Measurements from ENCODE around the gene BRD1.

The BRD1 gene

GRCh38 chr22:49827853-49828598 is at the start of gene BRD1:
Gene BRD1, minus strand, starts transcription at chr22:49827873. Its CDS starts 3,556 bp downstream, at chr22:49824317.
- peak; percentile 33 for DNase-seq

- DNase-seq, result no peak
Observed at GRCh38 chr22:49873228-49873940, 45.7 kb upstream of the BRD1 start.

DNA sequence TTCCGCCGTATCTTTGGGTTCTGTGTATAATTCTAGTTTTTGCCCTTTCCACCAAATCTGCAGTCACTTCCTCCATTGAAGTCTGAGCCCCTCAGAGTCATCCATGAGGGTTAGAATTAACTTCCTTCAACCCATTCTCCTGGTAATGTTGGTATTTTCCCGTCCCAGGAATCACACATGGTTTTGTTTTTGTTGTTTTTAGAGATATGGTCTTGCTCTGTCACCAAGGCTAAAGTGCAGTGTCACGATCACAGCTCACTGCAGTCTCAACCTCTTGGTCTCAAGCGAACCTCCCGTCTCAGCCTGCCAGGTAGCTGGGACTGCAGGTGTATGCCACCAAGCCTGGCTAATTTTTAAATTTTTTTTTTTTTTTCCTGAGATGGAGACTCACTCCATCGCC is 44.7 kb upstream of the BRD1 start:
- no peak for DNase-seq

GRCh38 chr22:49871482-49871881 is 43.8 kb upstream of the BRD1 start:
- DNase-seq, result no peak

GRCh38 chr22:49869845-49870712 is 42.4 kb upstream of the BRD1 start:
- DNase-seq, result no peak

- DNase-seq, result no peak
Observed at GRCh38 chr22:49869086-49869830, 41.6 kb upstream of the BRD1 start.

DNA sequence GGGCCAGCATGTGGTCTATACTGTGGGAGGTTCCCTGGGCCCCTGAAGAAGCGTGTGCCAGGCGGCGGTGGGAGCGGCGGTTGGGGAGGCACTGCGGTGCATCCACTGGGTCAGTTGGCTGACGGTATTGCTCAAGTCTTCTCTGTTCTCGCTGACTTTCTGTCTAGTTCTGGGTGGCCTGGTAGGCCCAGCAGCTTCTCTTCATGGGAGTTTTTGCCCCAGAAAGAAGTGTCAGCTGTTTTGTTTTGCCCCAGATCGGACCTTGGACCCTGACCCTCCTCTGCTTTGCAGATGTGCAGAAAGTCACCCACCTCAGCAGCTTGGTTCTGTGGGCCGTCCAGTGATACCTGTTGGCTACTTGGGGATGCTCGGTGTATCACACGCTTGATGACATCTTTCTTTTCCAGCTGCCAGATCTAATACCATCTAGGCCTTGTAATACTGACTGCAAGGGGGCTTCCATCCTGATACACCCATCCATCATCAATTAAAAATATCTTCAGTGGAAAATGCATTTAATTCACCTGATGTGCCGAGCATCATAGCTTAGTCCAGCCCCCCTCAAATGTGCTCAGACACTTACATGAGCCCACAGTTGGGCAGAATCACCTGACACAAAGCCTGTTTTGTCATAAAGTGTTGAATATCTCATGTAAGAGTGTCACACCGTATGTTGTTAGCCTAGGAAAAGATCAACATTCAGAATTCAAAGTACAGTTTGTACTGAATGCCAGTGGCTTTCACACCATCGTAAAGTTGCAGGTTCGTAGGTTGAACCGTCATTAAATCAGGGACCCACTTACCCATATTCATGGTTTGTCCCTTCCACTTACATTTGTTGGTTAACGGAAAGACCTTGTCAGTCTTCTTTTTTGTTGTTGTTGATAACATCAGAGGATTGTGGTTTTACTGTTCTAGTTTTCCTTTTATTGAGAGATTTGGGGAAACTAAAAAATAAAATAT is 39.9 kb upstream of the BRD1 start:
- DNase-seq, result no peak

- DNase-seq, result no peak
Observed at GRCh38 chr22:49866646-49867045, 39.0 kb upstream of the BRD1 start.

GRCh38 chr22:49866134-49866533 is 38.5 kb upstream of the BRD1 start:
- DNase-seq, result no peak

- no peak for DNase-seq
Observed at GRCh38 chr22:49865156-49865555, 37.5 kb upstream of the BRD1 start.

DNA sequence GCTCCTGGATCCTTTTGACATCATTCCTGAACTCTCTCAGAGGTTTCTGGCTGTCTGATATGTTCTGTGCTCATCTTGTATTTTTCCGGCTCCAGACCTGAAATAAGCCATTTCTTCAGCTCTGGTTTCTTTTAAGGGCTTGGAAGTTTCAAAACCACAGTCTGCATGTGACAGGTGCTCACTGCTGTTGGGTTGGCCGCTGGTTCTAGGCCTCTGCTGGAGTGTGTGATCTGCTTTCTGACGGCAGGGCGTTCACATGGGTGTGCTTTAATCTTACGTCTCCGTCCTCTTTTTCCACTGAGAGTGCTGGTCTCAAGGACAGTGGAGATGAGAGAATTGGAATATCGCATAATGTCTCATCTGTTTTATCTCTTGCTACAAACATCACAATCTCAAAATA is 36.3 kb upstream of the BRD1 start:
- no peak for DNase-seq

- DNase-seq, result no peak
Observed at GRCh38 chr22:49862496-49862776, 34.8 kb upstream of the BRD1 start.

DNA sequence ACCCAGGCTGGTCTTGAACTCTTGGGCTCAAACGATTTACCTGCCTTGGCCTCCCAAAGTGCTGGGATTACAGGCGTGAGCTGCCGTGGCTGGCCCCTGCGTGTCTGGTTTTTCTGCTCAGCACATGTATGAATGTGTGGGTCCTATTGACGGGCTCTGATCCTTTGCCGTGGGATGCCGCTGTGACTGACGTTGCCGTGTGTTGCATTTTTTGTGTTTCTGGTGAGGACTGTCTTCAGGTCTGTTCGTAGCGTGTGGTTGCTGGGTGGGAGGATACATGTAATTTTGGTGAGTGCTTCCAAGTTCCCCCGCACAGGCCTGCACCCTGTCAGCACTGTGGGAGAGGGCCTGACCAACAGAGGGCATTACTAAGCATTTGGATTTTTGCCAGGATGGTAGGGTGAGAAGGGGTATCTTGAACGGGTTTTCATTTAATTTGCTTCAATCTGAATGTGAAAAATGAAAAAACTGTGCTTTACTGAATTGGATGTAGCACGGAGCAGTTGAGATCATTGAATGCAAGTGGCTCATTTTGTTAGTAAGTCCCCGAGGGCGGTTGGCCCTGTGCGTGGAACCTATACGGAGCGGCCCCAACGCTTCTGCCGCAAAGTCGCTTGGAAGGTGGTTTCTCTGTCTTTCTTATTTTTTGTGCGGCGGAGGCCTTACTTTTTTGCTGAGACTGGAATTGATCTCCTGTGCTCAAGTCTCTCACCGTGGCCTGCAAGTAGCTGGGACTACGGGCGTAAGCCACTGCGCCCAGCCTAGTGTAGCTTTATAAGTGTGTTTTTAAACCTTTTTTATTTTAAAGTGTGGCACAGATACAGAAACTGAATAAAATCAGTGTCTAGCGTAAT is 34.2 kb upstream of the BRD1 start:
- no peak for DNase-seq

DNA sequence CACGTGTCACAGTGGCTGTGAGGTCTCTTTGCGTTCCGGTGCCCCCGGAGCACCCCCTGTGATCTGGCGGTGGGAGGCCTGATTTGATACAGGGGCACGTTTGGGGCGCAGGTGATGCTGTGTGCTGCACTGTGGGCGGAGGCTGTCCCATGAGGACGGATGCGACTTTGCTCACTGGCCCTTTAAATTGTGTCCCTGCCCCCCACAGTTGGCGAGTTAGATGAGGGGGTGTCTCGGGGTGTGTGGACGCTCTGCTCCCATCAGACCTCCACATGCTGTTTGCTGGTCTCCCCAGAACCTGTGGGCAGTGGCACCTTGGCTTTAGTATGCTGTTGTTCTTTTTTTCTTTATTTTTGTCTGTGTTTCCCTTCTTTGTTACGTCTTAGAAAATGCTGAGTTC is 31.2 kb upstream of the BRD1 start:
- no peak for DNase-seq

DNA sequence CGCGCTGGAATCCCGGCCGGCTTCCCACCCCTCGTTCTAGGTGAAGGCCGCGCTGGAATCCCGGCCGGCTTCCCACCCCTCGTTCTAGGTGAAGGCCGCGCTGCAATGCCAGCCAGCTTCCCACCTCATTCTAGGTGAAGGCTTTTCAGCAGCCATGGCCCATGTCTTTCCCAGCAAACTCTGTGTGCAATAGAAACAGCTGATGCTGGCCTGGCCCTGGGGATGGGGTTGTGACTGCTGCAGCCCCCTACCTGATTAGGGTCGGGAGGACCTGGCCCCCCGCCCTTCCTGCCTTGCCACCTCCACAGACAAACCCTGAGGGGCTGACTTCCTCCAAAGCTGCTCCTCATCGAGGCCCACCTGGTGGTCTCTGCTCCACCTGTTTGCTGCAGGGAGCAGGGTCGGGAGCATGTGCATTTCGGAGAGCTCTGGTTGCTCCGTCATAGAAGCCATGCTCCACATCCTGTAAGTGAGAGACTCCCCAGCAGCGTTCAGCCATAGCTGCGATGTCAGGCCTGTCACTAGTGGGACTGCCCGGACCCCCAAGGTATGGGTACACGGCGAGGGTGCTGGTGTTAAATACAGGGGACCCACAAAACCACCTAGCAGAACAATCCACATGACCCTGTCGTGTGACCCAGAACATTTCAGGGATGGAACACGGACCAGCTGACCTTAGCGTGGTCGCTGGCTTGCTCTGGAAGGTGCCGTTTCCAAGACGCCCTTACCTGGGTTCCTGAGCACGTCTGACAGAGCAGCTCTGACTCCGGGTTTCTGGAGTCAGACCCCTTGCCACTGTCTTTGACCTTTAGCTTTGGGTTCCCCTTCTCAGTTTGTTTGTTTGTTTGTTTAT is 29.3 kb upstream of the BRD1 start:
- no peak for DNase-seq

GRCh38 chr22:49856343-49856742 is 28.7 kb upstream of the BRD1 start:
- DNase-seq, result no peak

DNA sequence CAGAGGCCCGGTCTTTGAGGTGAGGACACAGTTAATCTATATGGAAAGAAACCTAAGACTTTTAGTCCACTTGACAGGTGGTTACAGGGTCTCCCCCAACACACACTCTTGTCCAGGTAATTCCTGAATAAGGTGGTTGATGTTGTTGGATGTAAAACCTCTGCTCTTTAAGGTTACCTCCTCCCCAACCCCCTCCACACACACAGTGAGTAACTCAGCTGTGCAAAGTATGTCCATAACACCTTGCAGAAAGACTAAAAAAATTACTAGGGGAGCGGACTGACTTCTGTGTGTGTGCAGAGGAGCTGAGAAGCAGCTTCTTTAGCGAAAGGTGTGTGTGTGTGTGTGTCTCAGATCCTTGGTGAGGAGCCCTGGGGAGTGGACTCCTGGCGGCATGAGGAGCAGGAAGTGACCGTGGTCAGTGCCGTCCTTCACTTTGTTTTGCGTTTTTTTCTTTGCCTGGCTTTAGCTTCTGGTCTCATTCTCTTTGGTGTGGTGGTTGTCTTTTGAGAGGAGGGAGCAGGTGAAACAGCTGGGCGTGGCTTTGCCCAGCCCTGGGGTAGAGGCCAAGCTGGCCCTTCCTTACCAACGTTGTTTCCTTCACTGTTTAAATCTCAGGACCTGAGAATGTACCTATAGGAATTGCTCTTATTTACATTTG is 27.7 kb upstream of the BRD1 start:
- no peak for DNase-seq

GRCh38 chr22:49853981-49854831 is 26.5 kb upstream of the BRD1 start:
- no peak for DNase-seq
